ENCODE results near the gene ELF4. TPM values are rescaled to one million over a fixed set of nuclear protein-coding genes. Genes with fewer than 3 reads are reported as not detected.

ELF4 gene
- total and polyA plus RNA-seq, 9 of the 15 experiments (the other 6 are each of a cell fraction or from before 2014, with no cell fraction given), result 5.9 to 55.8 (median 25.2) TPM

DNA sequence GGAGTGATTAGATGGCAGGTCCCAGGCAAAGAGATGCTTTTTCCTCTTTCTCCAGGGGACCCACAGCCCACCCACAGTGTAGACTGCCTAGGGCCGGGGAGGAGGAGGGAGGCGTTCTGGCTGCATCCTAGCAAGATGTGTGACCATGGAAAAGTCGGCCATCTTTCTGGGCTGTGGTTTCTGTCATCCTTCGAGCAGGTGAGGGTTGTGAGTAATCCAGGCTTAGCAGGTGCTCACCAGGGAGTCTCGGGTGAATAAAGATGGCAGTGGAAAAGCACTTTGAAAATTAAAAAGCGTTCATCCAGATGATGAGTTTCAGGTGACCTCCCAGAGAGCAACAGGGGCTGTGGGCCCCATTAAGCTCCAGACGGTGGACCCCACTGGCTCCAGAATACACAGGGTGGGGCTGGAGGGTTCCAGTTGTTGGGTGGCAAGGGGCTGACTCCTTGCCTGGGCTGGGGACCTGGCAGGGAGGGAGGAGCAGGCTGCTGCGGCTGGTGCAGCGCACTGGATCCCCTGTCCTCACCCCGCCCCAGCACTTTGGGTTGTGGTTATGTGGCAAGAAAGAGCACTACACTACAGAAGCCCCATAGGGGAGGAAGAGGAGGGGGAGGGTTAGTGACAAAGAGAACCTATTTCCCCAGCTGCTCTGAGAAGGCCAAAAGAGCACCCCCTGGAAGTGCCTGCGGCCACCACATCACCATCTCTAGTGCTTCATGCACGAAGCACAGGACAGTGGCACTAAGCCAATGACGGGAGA is 23.7 kb downstream of the ELF4 start:
- WGBS (ENCODE audit: insufficient coverage, low coverage, missing lambda C conversion rate), result 75% methylated on average over 9 of the region's 13 CpGs
- peaks cover 7% of the 10 kb centered on the region; the same call in 1 of the 2 replicates for H4K20me1 ChIP-seq (replicated peaks; ENCODE audit: control insufficient read depth, insufficient read depth, low read length)
- no TSS peak for BruUV-seq (replicated peaks)
- H3K27ac ChIP-seq (ENCODE audit: extremely low read depth, low read depth, low read length), result peak overlapping the region; percentile 38; the same call in 1 of the 3 replicates
- H3K9ac ChIP-seq (ENCODE audit: insufficient read depth in 1 of 2, low read depth in 2 of 2, low read length in 2 of 2), result peak overlapping the region in 1 of 2 experiments; percentile 68; a peak in 2 of 4 replicates
- POLR2A ChIA-PET, result interaction anchor here (1.1 to 1.5 kb wide), 3 partner anchors 12 to 36 kb away, joined by 3 read pairs; no protein-coding TSS in a partner anchor
- no peak overlapping the region for H3K4me2 ChIP-seq (ENCODE audit: insufficient read depth, low read length)
- TF ChIP-seq YY1 (IDR thresholded peaks at IDR 0.05; ENCODE audit: borderline replicate concordance in 1 of 3, control insufficient read depth in 1 of 3, extremely low read depth in 1 of 3, insufficient read depth in 3 of 3, insufficient read length in 1 of 3, insufficient replicate concordance in 2 of 3, low read depth in 1 of 3, low read length in 2 of 3) (peak in 1 of 3 experiments; percentile 25), ZNF263 (CRISPR knock-in tag; IDR thresholded peaks at IDR 0.05; ENCODE audit: borderline replicate concordance) (peak; percentile 59; the same call in 1 of the 2 replicates), SRSF3 (IDR thresholded peaks at IDR 0.05; ENCODE audit: insufficient read depth, low read length) (no peak), ZNF445 (CRISPR knock-in tag; IDR thresholded peaks at IDR 0.05; ENCODE audit: low read depth) (no peak), POLR2G (IDR thresholded peaks at IDR 0.05; ENCODE audit: low read depth, low read length) (0 out of 2 replicates have a peak, but pooled peaks have one; percentile 17), SMARCC2 (IDR thresholded peaks at IDR 0.05; ENCODE audit: low read depth) (no peak)
- TF ChIP-seq, protein P1, sequence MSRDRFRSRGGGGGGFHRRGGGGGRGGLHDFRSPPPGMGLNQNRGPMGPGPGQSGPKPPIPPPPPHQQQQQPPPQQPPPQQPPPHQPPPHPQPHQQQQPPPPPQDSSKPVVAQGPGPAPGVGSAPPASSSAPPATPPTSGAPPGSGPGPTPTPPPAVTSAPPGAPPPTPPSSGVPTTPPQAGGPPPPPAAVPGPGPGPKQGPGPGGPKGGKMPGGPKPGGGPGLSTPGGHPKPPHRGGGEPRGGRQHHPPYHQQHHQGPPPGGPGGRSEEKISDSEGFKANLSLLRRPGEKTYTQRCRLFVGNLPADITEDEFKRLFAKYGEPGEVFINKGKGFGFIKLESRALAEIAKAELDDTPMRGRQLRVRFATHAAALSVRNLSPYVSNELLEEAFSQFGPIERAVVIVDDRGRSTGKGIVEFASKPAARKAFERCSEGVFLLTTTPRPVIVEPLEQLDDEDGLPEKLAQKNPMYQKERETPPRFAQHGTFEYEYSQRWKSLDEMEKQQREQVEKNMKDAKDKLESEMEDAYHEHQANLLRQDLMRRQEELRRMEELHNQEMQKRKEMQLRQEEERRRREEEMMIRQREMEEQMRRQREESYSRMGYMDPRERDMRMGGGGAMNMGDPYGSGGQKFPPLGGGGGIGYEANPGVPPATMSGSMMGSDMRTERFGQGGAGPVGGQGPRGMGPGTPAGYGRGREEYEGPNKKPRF (IDR thresholded peaks at IDR 0.05; ENCODE audit: low read depth, low read length), result no peak
- ATAC-seq (no peak), DNase-seq (ENCODE audit: extremely low read depth in 1 of 4, low spot score in 3 of 4) (peak in 1 of 4 experiments; percentile 15), FAIRE-seq (no peak)
- H3K79me2 ChIP-seq (ENCODE audit: control insufficient read depth, insufficient read depth, low read length), result peaks cover 89% of the 10 kb centered on the region
- intact Hi-C loops (cut with micrococcal nuclease) (loop anchor here (5.0 kb wide), 1 partner anchor 181 kb away; the partner anchor contains the start of gene ZNF280C), in situ Hi-C loops (cut with MboI) (no loop called here)
- H3K36me3 ChIP-seq (ENCODE audit: control insufficient read depth, insufficient read depth, low read length), result peaks cover 36% of the 10 kb centered on the region; the same call in 2 of the 3 replicates
- CTCF ChIA-PET (ENCODE audit: low intra/inter-chr PET ratio), result no interaction called here
- no peak overlapping the region for H3K4me3 ChIP-seq
- H3K9me3 ChIP-seq (replicated peaks; ENCODE audit: control insufficient read depth, insufficient read depth, low read depth, low read length), result no peaks in the 10 kb centered on the region
- H3K4me1 ChIP-seq (replicated peaks in 1 of 2; ENCODE audit: control insufficient read depth in 2 of 2, insufficient read depth in 2 of 2, low read length in 2 of 2), result peaks cover 61 to 65% of the 10 kb centered on the region in 2 experiments
- peaks cover 7% of the 10 kb centered on the region for H3K9me1 ChIP-seq (ENCODE audit: control insufficient read depth, insufficient read depth, low read length)
- H3K27me3 ChIP-seq (ENCODE audit: control insufficient read depth in 2 of 2, insufficient read depth in 2 of 2, low read length in 2 of 2), result no peaks in the 10 kb centered on the region
- H2AFZ ChIP-seq (ENCODE audit: low read depth, low read length), result no peak overlapping the region

Measured in K562 (cell line).